Activated CD8-positive, alpha-beta memory T cell treated with anti-CD3 and anti-CD28 coated beads, Interleukin-2, amount 10 ng/mL, durations not matched to agents 7 days and 5 days (primary cell): ENCODE data around the gene NXPH2. TPM values are rescaled to one million over a fixed set of nuclear protein-coding genes. Genes with fewer than 3 reads are reported as not detected.
"Not testable (repeated sequence)": the region's sequence is repeated elsewhere in the genome, so short reads cannot be mapped to it uniquely, and the experiment has no call there.

Source experiments
- ATAC-seq: fragments of 150-1000 bp; cut with Tn5 transposase; one replicate; pipeline ENCODE4 v1.10.0; 2021; ENCODE audit warnings: moderate library complexity
- CTCF ChIA-PET: fragments of 350-600 bp; sonication (Branson Sonifier 250); formaldehyde crosslinking; loops from one replicate; lab custom pipeline; 2021; ENCODE audit warnings: antibody characterized with exemption; lab: Charles Lee
- DNase-seq: peaks from one replicate; pipeline ENCODE4 v3.0.0-alpha.2; 2020
- H3K27ac Mint-ChIP-seq: one replicate; pipeline ENCODE4 v1.8.0; 2021; ENCODE audit warnings: mild to moderate bottlenecking, mixed read lengths
- H3K27me3 Mint-ChIP-seq: one replicate; pipeline ENCODE4 v1.8.0; 2021; ENCODE audit warnings: mixed read lengths
- H3K36me3 Mint-ChIP-seq: one replicate; pipeline ENCODE4 v1.8.0; 2021; ENCODE audit warnings: mild to moderate bottlenecking, mixed read lengths
- H3K4me1 Mint-ChIP-seq: one replicate; pipeline ENCODE4 v1.8.0; 2021; ENCODE audit warnings: mixed read lengths
- H3K4me3 Mint-ChIP-seq: one replicate; pipeline ENCODE4 v1.8.0; 2021; ENCODE audit warnings: mild to moderate bottlenecking, moderate library complexity, mixed read lengths
- H3K9me3 Mint-ChIP-seq: one replicate; pipeline ENCODE4 v1.8.0; 2022; ENCODE audit warnings: low read depth, mixed read lengths
- total RNA-seq, 2 experiments: library from RNA; stranded (reverse); gene quantifications; one replicate each; pipeline ENCODE4 v1.2.3, GENCODE V29; 2021

The NXPH2 gene
- total RNA-seq, 2 experiments from 2014 or later = not detected

GRCh38 chr2:138671566-138671965 lies 108.6 kb downstream of the NXPH2 start:
- no peaks in the 10 kb centered on the region for H3K9me3 Mint-ChIP-seq
- H3K4me3 Mint-ChIP-seq = no peak overlapping the region
- ATAC-seq (no peak), DNase-seq (no peak)
- H3K36me3 Mint-ChIP-seq = no peaks in the 10 kb centered on the region
- no peaks in the 10 kb centered on the region for H3K4me1 Mint-ChIP-seq
- peaks cover 9% of the 10 kb centered on the region for H3K27me3 Mint-ChIP-seq
- CTCF ChIA-PET = no interaction called here
- H3K27ac Mint-ChIP-seq = no peak overlapping the region

DNA sequence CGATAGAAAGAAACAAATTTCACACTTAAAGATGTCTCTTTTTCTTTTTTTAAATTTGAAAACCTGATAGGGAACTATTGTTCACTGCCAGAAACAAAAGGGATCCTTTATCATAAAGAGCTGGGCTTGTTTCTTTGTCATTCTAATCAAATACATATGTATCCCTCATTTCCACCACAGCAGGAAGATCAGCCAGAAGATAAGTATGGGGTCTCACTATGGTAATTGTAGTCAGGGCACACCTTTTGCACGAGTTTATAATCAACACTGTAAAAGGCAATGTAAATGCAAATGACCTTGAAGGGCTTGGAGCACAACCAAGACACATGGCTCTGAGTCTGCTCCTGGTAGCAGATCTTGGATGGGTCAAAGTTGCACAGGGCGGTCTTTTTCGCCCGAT lies 109.5 kb downstream of the NXPH2 start:
- Mint-ChIP-seq H3K27ac (no peak overlapping the region), H3K9me3 (no peaks in the 10 kb centered on the region), H3K4me3 (no peak overlapping the region), H3K36me3 (no peaks in the 10 kb centered on the region), H3K4me1 (no peaks in the 10 kb centered on the region), H3K27me3 (peaks cover 9% of the 10 kb centered on the region)
- no peak for ATAC-seq
- CTCF ChIA-PET = no interaction called here
- no peak for DNase-seq

- no peaks in the 10 kb centered on the region for H3K4me1 Mint-ChIP-seq
- peaks cover 9% of the 10 kb centered on the region for H3K27me3 Mint-ChIP-seq
- no peaks in the 10 kb centered on the region for H3K9me3 Mint-ChIP-seq
- CTCF ChIA-PET = no interaction called here
- DNase-seq = no peak
- ATAC-seq = no peak
- H3K36me3 Mint-ChIP-seq = no peaks in the 10 kb centered on the region
- no peak overlapping the region for H3K4me3 Mint-ChIP-seq
- H3K27ac Mint-ChIP-seq = no peak overlapping the region
Measured at GRCh38 chr2:138665937-138666336, 114.3 kb downstream of the NXPH2 start.

- Mint-ChIP-seq H3K9me3 (no peaks in the 10 kb centered on the region), H3K4me1 (no peaks in the 10 kb centered on the region), H3K27ac (no peak overlapping the region), H3K4me3 (no peak overlapping the region), H3K27me3 (no peaks in the 10 kb centered on the region), H3K36me3 (no peaks in the 10 kb centered on the region)
- DNase-seq = no peak
- CTCF ChIA-PET = no interaction called here
- no peak for ATAC-seq
Measured at GRCh38 chr2:138658187-138658894, 121.8 kb downstream of the NXPH2 start.

DNA sequence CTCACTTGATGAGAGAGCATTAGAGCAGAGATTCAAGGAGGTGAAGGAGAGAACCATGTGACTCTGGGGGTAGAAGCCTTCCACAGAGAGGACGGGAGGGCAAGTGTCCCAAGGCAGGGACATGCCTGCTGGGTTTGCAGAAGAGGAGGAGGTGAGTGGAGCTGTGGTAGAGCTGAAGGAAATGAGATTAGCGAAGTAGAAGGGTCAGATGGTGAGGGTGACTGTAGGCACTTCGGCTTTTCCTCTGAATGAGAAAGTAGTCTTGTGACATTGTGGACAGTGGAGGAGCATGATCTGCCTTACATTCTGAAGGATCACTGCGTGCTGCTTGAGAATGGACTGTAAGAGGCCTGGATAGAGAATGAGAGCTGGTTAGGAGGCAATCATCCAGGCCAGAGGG lies 126.0 kb downstream of the NXPH2 start:
- CTCF ChIA-PET = no interaction called here
- ATAC-seq = no peak

GRCh38 chr2:138652378-138652777 lies 127.8 kb downstream of the NXPH2 start:
- H3K27ac Mint-ChIP-seq = no peak overlapping the region
- no peak for ATAC-seq
- no peak overlapping the region for H3K4me3 Mint-ChIP-seq
- H3K27me3 Mint-ChIP-seq = peaks cover 2% of the 10 kb centered on the region
- H3K4me1 Mint-ChIP-seq = no peaks in the 10 kb centered on the region
- DNase-seq = no peak
- CTCF ChIA-PET = no interaction called here
- no peaks in the 10 kb centered on the region for H3K9me3 Mint-ChIP-seq
- H3K36me3 Mint-ChIP-seq = no peaks in the 10 kb centered on the region

More for the DNA sequence above, 126.0 kb downstream of the NXPH2 start:
- Mint-ChIP-seq H3K9me3 (no peaks in the 10 kb centered on the region), H3K36me3 (no peaks in the 10 kb centered on the region), H3K27ac (no peak overlapping the region), H3K4me3 (no peak overlapping the region), H3K4me1 (no peaks in the 10 kb centered on the region), H3K27me3 (peaks cover 2% of the 10 kb centered on the region)
- no peak for DNase-seq

DNA sequence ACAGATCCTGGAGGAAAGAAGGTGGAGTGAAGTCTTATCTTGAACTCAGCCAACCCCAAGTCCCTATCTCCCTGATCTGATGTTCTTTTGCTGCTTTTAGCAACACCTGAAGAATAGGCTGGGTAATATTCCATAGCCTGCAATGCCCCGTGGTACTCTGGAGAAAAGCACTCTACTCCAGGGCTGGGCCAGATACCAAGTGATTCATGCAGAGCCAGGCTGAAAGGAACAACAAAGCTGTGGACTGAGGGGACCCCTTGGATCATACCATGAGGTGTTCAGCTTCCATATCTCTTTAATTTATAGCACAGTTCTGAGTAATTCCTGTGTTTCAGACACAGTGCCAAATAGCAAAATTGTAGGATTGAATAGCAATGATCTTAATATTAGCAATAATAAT lies 130.6 kb downstream of the NXPH2 start:
- Mint-ChIP-seq H3K36me3 (no peaks in the 10 kb centered on the region), H3K9me3 (no peaks in the 10 kb centered on the region), H3K4me3 (no peak overlapping the region), H3K27me3 (peaks cover 2% of the 10 kb centered on the region), H3K4me1 (no peaks in the 10 kb centered on the region), H3K27ac (no peak overlapping the region)
- ATAC-seq (no peak), DNase-seq (no peak)
- CTCF ChIA-PET = no interaction called here

- H3K4me1 Mint-ChIP-seq = no peaks in the 10 kb centered on the region
- ATAC-seq (no peak), DNase-seq (no peak)
- peaks cover 2% of the 10 kb centered on the region for H3K27me3 Mint-ChIP-seq
- CTCF ChIA-PET = no interaction called here
- H3K9me3 Mint-ChIP-seq = no peaks in the 10 kb centered on the region
- no peak overlapping the region for H3K4me3 Mint-ChIP-seq
- no peak overlapping the region for H3K27ac Mint-ChIP-seq
- no peaks in the 10 kb centered on the region for H3K36me3 Mint-ChIP-seq
Measured at GRCh38 chr2:138648606-138649005, 131.6 kb downstream of the NXPH2 start.

DNA sequence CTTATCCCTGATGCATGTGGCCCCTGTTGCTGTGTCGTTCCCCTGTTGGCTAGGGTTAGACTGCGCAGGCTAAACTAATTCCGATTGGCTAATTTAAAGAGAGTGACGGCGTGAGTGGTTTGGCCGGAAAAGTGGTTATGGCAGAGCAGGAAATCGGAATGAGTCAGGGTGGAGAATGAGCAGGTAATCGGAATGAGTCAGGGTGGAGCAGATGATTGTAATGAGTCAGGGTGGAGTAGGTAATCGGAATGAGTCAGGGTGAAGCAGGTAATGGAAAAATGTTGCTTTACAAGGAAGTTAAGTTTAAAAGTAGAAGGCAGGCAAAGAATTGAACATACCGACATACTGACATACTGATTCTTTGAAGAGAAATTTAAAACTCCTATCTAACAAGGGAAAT lies 135.4 kb downstream of the NXPH2 start:
- not testable (repeated sequence) for H3K36me3 Mint-ChIP-seq, DNase-seq

GRCh38 chr2:138640921-138641676 lies 139.1 kb downstream of the NXPH2 start:
- no peaks in the 10 kb centered on the region for H3K27me3 Mint-ChIP-seq
- ATAC-seq (no peak), DNase-seq (no peak)
- CTCF ChIA-PET = no interaction called here
- no peaks in the 10 kb centered on the region for H3K4me1 Mint-ChIP-seq
- no peak overlapping the region for H3K27ac Mint-ChIP-seq
- no peaks in the 10 kb centered on the region for H3K9me3 Mint-ChIP-seq
- no peak overlapping the region for H3K4me3 Mint-ChIP-seq
- H3K36me3 Mint-ChIP-seq = no peaks in the 10 kb centered on the region

More for the DNA sequence above, 135.4 kb downstream of the NXPH2 start:
- CTCF ChIA-PET, H3K9me3 Mint-ChIP-seq, H3K4me1 Mint-ChIP-seq, H3K4me3 Mint-ChIP-seq, ATAC-seq, H3K27me3 Mint-ChIP-seq, H3K27ac Mint-ChIP-seq: not testable (repeated sequence)

- peaks cover 3% of the 10 kb centered on the region for H3K27me3 Mint-ChIP-seq
- DNase-seq (no peak), ATAC-seq (no peak)
- H3K4me1 Mint-ChIP-seq = no peaks in the 10 kb centered on the region
- H3K27ac Mint-ChIP-seq = no peak overlapping the region
- CTCF ChIA-PET = no interaction called here
- no peak overlapping the region for H3K4me3 Mint-ChIP-seq
- no peaks in the 10 kb centered on the region for H3K36me3 Mint-ChIP-seq
- H3K9me3 Mint-ChIP-seq = no peaks in the 10 kb centered on the region
Measured at GRCh38 chr2:138637686-138638085, 142.5 kb downstream of the NXPH2 start.

- peaks cover 5% of the 10 kb centered on the region for H3K27me3 Mint-ChIP-seq
- no peaks in the 10 kb centered on the region for H3K4me1 Mint-ChIP-seq
- no peak overlapping the region for H3K27ac Mint-ChIP-seq
- DNase-seq (no peak), ATAC-seq (no peak)
- no peak overlapping the region for H3K4me3 Mint-ChIP-seq
- CTCF ChIA-PET = no interaction called here
- H3K9me3 Mint-ChIP-seq = no peaks in the 10 kb centered on the region
- H3K36me3 Mint-ChIP-seq = no peaks in the 10 kb centered on the region
Measured at GRCh38 chr2:138637061-138637460, 143.1 kb downstream of the NXPH2 start.

DNA sequence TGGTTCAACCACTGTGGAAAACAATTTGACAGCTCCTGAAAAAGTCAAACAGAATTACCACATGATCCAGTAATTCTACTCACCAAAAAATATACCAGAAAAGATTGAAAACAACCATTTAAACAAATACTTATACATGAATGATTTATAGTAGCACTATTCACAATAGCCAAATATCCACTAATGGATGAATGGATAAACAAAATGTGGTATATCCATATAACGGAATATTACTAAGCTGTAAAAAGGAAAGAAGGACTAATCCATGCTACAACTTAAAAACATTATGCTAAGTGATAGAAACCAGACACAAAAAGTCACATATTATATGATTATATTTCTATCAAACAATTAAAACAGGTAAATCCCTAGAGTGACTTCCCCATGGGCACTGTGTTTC lies 147.1 kb downstream of the NXPH2 start:
- Mint-ChIP-seq H3K4me3 (no peak overlapping the region), H3K9me3 (no peaks in the 10 kb centered on the region), H3K27me3 (peaks cover 5% of the 10 kb centered on the region), H3K27ac (no peak overlapping the region), H3K36me3 (no peaks in the 10 kb centered on the region), H3K4me1 (no peaks in the 10 kb centered on the region)
- CTCF ChIA-PET = no interaction called here
- no peak for DNase-seq
- no peak for ATAC-seq

- no peaks in the 10 kb centered on the region for H3K9me3 Mint-ChIP-seq
- no peak overlapping the region for H3K4me3 Mint-ChIP-seq
- ATAC-seq = no peak
- H3K4me1 Mint-ChIP-seq = no peaks in the 10 kb centered on the region
- H3K27ac Mint-ChIP-seq = no peak overlapping the region
- DNase-seq = no peak
- CTCF ChIA-PET = no interaction called here
- H3K36me3 Mint-ChIP-seq = no peaks in the 10 kb centered on the region
- H3K27me3 Mint-ChIP-seq = peaks cover 5% of the 10 kb centered on the region
Measured at GRCh38 chr2:138632066-138632620, 148.0 kb downstream of the NXPH2 start.
